Measurements from ENCODE around the gene GVQW3.

Gene GVQW3

GRCh38 chr11:76453248-76453647 lies 72.1 kb downstream of the GVQW3 start:
- TF ChIP-seq CTCF (IDR thresholded peaks at IDR 0.05; ENCODE audit: insufficient read depth, low read depth, low read length, missing control alignments), result no peak
- DNase-seq (ENCODE audit: low read depth), result no peak

DNA sequence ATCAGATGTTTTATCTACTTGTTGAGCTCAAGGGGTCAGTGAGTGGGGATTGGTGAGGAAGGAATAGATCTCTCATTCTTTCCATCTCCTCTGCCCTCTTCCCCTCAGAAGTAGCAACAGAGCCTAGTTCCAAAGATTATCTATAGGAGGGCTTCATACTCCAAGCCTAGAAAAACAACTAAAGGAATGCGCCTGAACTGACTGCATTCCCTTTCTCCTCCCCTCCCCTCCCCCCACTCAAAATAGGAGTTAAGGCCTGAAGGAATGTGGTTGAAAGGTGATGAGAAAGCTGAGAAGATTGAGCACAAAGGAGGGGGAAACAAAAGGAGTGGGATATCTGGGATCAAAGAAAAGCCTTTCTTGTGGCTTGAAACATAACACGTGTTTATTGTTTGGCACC lies 74.2 kb downstream of the GVQW3 start:
- no peak overlapping the region for H3K4me3 ChIP-seq (ENCODE audit: low read length)
- no peak for TF ChIP-seq CTCF (IDR thresholded peaks at IDR 0.05; ENCODE audit: insufficient read depth, low read depth, low read length, missing control alignments)
- no peak for DNase-seq (ENCODE audit: low read depth)

More at GRCh38 chr11:76453248-76453647, 72.1 kb downstream of the GVQW3 start:
- no peak overlapping the region for H3K4me3 ChIP-seq (ENCODE audit: low read length)

DNA sequence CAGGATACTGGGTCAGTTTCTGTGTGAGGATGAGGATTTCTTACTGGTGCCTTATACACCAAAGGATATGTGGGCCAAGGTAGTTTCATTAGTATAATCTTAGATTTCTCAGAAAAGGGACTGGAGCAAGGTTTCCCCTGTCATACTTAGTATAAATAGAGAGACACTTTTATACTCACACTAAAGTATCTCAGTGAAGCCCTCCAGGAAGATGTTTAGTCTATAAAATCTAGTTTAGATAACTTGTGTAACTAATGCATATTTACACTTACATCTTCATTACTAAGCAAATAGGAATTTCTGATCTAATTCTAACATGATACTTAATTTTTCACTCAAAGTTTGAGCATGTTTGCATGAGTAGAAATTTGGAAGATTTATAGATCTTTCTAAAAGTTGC lies 74.8 kb downstream of the GVQW3 start:
- no peak overlapping the region for H3K4me3 ChIP-seq (ENCODE audit: low read length)
- no peak for DNase-seq (ENCODE audit: low read depth)
- no peak for TF ChIP-seq CTCF (IDR thresholded peaks at IDR 0.05; ENCODE audit: insufficient read depth, low read depth, low read length, missing control alignments)

DNA sequence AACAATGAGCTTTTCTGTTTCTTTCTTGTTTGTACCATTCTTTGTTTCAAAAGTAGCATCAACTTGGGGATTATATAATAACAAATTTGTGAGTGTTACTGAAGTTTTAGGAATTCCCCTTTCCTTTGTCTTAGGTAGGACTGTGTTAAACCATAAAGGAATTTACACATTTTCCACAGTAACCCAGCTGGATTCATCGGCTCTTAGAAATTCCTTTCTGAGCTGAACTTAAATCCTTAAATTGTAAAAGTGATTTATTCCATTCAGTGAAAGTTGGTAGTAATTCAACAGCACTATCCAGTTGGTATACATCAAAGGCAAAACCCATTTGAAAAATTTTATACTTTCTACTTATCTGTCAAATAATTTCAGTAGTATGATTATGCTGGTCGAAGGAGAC lies 75.4 kb downstream of the GVQW3 start:
- no peak for DNase-seq (ENCODE audit: low read depth)
- TF ChIP-seq CTCF (IDR thresholded peaks at IDR 0.05; ENCODE audit: insufficient read depth, low read depth, low read length, missing control alignments), result no peak
- H3K4me3 ChIP-seq (ENCODE audit: low read length), result no peak overlapping the region
